HG02870 (cell line): ENCODE results near the gene PFKFB3.

Experiments
- ATAC-seq: cut with Tn5 transposase; IDR thresholded peaks from one replicate; pipeline ENCODE4 v1.9.1; 2021; ENCODE audit warnings: mild to moderate bottlenecking, moderate library complexity; ENCODE audit not compliant: unreplicated experiment

The PFKFB3 gene

GRCh38 chr10:6218692-6219493 is 16.2 kb downstream of the PFKFB3 start:
- no peak for ATAC-seq

GRCh38 chr10:6219494-6219836 is 16.7 kb downstream of the PFKFB3 start:
- ATAC-seq: no peak

GRCh38 chr10:6220418-6221191 is 17.9 kb downstream of the PFKFB3 start:
- no peak for ATAC-seq

- ATAC-seq: no peak
These were observed 18.6 kb downstream of the PFKFB3 start for GRCh38 chr10:6221192-6221940.

GRCh38 chr10:6221971-6222751 is 19.4 kb downstream of the PFKFB3 start:
- ATAC-seq: no peak

- no peak for ATAC-seq
These were observed 20.0 kb downstream of the PFKFB3 start for GRCh38 chr10:6222755-6223154.

GRCh38 chr10:6223981-6224380 is 21.2 kb downstream of the PFKFB3 start:
- no peak for ATAC-seq

GRCh38 chr10:6224781-6225180 is 22.0 kb downstream of the PFKFB3 start:
- no peak for ATAC-seq

- no peak for ATAC-seq
These were observed 22.6 kb downstream of the PFKFB3 start for GRCh38 chr10:6225263-6225814.

- ATAC-seq: no peak
These were observed 23.5 kb downstream of the PFKFB3 start for GRCh38 chr10:6226216-6226615.

GRCh38 chr10:6227346-6227745 is 24.6 kb downstream of the PFKFB3 start:
- ATAC-seq: no peak

- no peak for ATAC-seq
These were observed 25.3 kb downstream of the PFKFB3 start for GRCh38 chr10:6228010-6228511.

GRCh38 chr10:6228647-6229046 is 25.9 kb downstream of the PFKFB3 start:
- ATAC-seq: no peak

- ATAC-seq: no peak
These were observed 26.6 kb downstream of the PFKFB3 start for GRCh38 chr10:6229290-6229689.

- ATAC-seq: no peak
These were observed 27.0 kb downstream of the PFKFB3 start for GRCh38 chr10:6229746-6230145.

- no peak for ATAC-seq
These were observed 27.6 kb downstream of the PFKFB3 start for GRCh38 chr10:6230315-6230714.

GRCh38 chr10:6231146-6231545 is 28.4 kb downstream of the PFKFB3 start:
- ATAC-seq: no peak

GRCh38 chr10:6231730-6232129 is 29.0 kb downstream of the PFKFB3 start:
- ATAC-seq: no peak

GRCh38 chr10:6232225-6232807 is 29.6 kb downstream of the PFKFB3 start:
- ATAC-seq: no peak
